Activated T-helper 17 cell treated with anti-CD3 and anti-CD28 coated beads, Interleukin-2, amount 50 U/mL, for 72 hours (primary cell): ENCODE results near the gene CELA1. TPM values are rescaled to one million over a fixed set of nuclear protein-coding genes. Genes with fewer than 3 reads are reported as not detected.

Experiments used
- ATAC-seq: fragments of 150-1000 bp; cut with Tn5 transposase; replicated peaks from 2 replicates; pipeline ENCODE4 v1.10.0; 2021; ENCODE audit warnings: mild to moderate bottlenecking, moderate library complexity
- H3K27ac Mint-ChIP-seq: one replicate; pipeline ENCODE4 v1.8.0; 2022; ENCODE audit warnings: mixed read lengths
- H3K27me3 Mint-ChIP-seq: one replicate; pipeline ENCODE4 v1.8.0; 2022; ENCODE audit warnings: mixed read lengths
- H3K36me3 Mint-ChIP-seq: one replicate; pipeline ENCODE4 v1.8.0; 2022; ENCODE audit warnings: low read depth, mild to moderate bottlenecking, mixed read lengths
- H3K4me1 Mint-ChIP-seq: one replicate; pipeline ENCODE4 v1.8.0; 2022; ENCODE audit warnings: mixed read lengths
- H3K4me3 Mint-ChIP-seq: one replicate; pipeline ENCODE4 v1.8.0; 2022; ENCODE audit warnings: mild to moderate bottlenecking, mixed read lengths
- H3K9me3 Mint-ChIP-seq: one replicate; pipeline ENCODE4 v1.8.0; 2022; ENCODE audit warnings: mixed read lengths
- total RNA-seq, 2 donors: library from RNA; stranded (reverse); gene quantifications; one replicate each; pipeline ENCODE4 v1.2.3, GENCODE V29; 2022

The CELA1 gene
- total RNA-seq, 2 donors from 2014 or later: not detected

DNA sequence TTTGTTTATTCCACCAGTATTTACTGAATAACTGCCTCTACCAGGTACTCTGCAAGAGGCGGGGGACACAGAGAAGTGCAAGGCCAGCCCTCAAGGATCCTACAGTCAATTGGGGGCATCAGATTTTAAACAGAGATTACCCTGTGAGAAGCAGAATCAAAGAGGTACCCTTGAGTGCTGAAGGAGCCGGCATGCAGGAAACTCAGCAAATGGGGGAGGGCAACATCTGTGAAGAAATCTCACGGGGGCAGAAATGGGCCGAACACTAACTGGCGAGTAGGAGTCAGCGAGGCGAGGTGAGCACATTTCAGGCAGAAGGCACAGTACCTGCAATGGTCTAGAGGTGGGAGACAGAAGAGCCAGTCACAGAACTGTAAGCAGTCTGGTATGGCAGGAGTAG lies 35.7 kb upstream of the CELA1 start:
- ATAC-seq: no peak
- peaks cover 32% of the 10 kb centered on the region for H3K36me3 Mint-ChIP-seq

GRCh38 chr12:51381226-51382079 lies 35.0 kb upstream of the CELA1 start:
- Mint-ChIP-seq H3K9me3 (no peaks in the 10 kb centered on the region), H3K4me1 (peaks cover 16% of the 10 kb centered on the region), H3K27ac (peak overlapping the region; percentile 46), H3K36me3 (peaks cover 32% of the 10 kb centered on the region), H3K4me3 (no peak overlapping the region), H3K27me3 (no peaks in the 10 kb centered on the region)
- no peak for ATAC-seq

More for the DNA sequence above, 35.7 kb upstream of the CELA1 start:
- Mint-ChIP-seq H3K27me3 (no peaks in the 10 kb centered on the region), H3K27ac (peak overlapping the region; percentile 46), H3K9me3 (no peaks in the 10 kb centered on the region), H3K4me3 (no peak overlapping the region), H3K4me1 (peaks cover 16% of the 10 kb centered on the region)

- no peak overlapping the region for H3K27ac Mint-ChIP-seq
- peaks cover 16% of the 10 kb centered on the region for H3K4me1 Mint-ChIP-seq
- H3K36me3 Mint-ChIP-seq: peaks cover 38% of the 10 kb centered on the region
- no peaks in the 10 kb centered on the region for H3K27me3 Mint-ChIP-seq
- no peak for ATAC-seq
- no peak overlapping the region for H3K4me3 Mint-ChIP-seq
- H3K9me3 Mint-ChIP-seq: no peaks in the 10 kb centered on the region
Measured at GRCh38 chr12:51379571-51379970, 33.1 kb upstream of the CELA1 start.

- H3K9me3 Mint-ChIP-seq: no peaks in the 10 kb centered on the region
- no peaks in the 10 kb centered on the region for H3K27me3 Mint-ChIP-seq
- no peak overlapping the region for H3K4me3 Mint-ChIP-seq
- peaks cover 11% of the 10 kb centered on the region for H3K4me1 Mint-ChIP-seq
- H3K36me3 Mint-ChIP-seq: peaks cover 39% of the 10 kb centered on the region
- no peak overlapping the region for H3K27ac Mint-ChIP-seq
- ATAC-seq: peak; percentile 14
Measured at GRCh38 chr12:51378749-51379148, 32.3 kb upstream of the CELA1 start.

GRCh38 chr12:51377099-51377984 lies 30.9 kb upstream of the CELA1 start:
- Mint-ChIP-seq H3K9me3 (no peaks in the 10 kb centered on the region), H3K4me3 (no peak overlapping the region), H3K27me3 (no peaks in the 10 kb centered on the region), H3K36me3 (peaks cover 43% of the 10 kb centered on the region), H3K4me1 (peaks cover under 1% of the 10 kb centered on the region), H3K27ac (no peak overlapping the region)
- ATAC-seq: no peak

- Mint-ChIP-seq H3K27me3 (no peaks in the 10 kb centered on the region), H3K27ac (peak overlapping the region; percentile 69), H3K36me3 (peaks cover 22% of the 10 kb centered on the region)
Measured at GRCh38 chr12:51374856-51375255, 28.4 kb upstream of the CELA1 start.

GRCh38 chr12:51374361-51374760 lies 27.9 kb upstream of the CELA1 start:
- Mint-ChIP-seq H3K4me1 (peaks cover 14% of the 10 kb centered on the region), H3K4me3 (no peak overlapping the region), H3K9me3 (no peaks in the 10 kb centered on the region), H3K27ac (no peak overlapping the region), H3K36me3 (peaks cover 22% of the 10 kb centered on the region), H3K27me3 (no peaks in the 10 kb centered on the region)
- ATAC-seq: no peak

More at GRCh38 chr12:51374856-51375255, 28.4 kb upstream of the CELA1 start:
- Mint-ChIP-seq H3K9me3 (no peaks in the 10 kb centered on the region), H3K4me1 (peaks cover 9% of the 10 kb centered on the region), H3K4me3 (no peak overlapping the region)
- ATAC-seq: no peak

GRCh38 chr12:51373187-51373586 lies 26.7 kb upstream of the CELA1 start:
- H3K4me1 Mint-ChIP-seq: peaks cover 17% of the 10 kb centered on the region

GRCh38 chr12:51372021-51372420 lies 25.5 kb upstream of the CELA1 start:
- Mint-ChIP-seq H3K27me3 (no peaks in the 10 kb centered on the region), H3K4me1 (peaks cover 17% of the 10 kb centered on the region), H3K27ac (no peak overlapping the region), H3K36me3 (peaks cover 11% of the 10 kb centered on the region), H3K4me3 (no peak overlapping the region), H3K9me3 (no peaks in the 10 kb centered on the region)
- no peak for ATAC-seq

More at GRCh38 chr12:51373187-51373586, 26.7 kb upstream of the CELA1 start:
- Mint-ChIP-seq H3K27ac (no peak overlapping the region), H3K36me3 (peaks cover 21% of the 10 kb centered on the region), H3K27me3 (no peaks in the 10 kb centered on the region), H3K4me3 (no peak overlapping the region), H3K9me3 (no peaks in the 10 kb centered on the region)
- ATAC-seq: no peak

GRCh38 chr12:51371295-51371953 lies 24.9 kb upstream of the CELA1 start:
- Mint-ChIP-seq H3K27me3 (no peaks in the 10 kb centered on the region), H3K9me3 (no peaks in the 10 kb centered on the region), H3K27ac (no peak overlapping the region), H3K4me3 (peak overlapping the region; percentile 17), H3K4me1 (peaks cover 17% of the 10 kb centered on the region), H3K36me3 (peaks cover 11% of the 10 kb centered on the region)
- no peak for ATAC-seq

GRCh38 chr12:51370667-51371066 lies 24.2 kb upstream of the CELA1 start:
- ATAC-seq: no peak
- no peaks in the 10 kb centered on the region for H3K9me3 Mint-ChIP-seq
- H3K4me1 Mint-ChIP-seq: peaks cover 17% of the 10 kb centered on the region
- H3K36me3 Mint-ChIP-seq: peaks cover 11% of the 10 kb centered on the region
- no peaks in the 10 kb centered on the region for H3K27me3 Mint-ChIP-seq
- H3K27ac Mint-ChIP-seq: no peak overlapping the region
- H3K4me3 Mint-ChIP-seq: no peak overlapping the region

DNA sequence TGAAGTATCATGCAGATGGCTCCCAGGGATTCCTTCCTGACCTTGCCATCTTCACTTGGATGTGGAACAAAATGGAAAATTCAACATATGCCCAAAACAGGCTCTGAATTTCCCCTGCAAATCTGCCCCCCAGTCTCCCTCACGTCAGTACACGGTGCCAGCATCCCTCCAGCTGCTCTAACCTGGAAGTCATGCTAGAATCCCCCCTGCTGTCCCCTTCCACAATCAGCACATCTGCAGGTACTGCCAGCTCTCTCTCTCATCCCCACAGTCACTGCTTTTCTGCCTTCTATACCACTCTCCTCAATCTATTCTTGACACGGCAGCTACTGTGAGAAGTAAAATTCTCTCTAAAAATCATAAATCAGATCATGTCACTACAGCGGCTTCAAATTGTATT lies 23.1 kb upstream of the CELA1 start:
- peaks cover 17% of the 10 kb centered on the region for H3K4me1 Mint-ChIP-seq
- H3K4me3 Mint-ChIP-seq: peak overlapping the region; percentile 68
- H3K27ac Mint-ChIP-seq: peak overlapping the region; percentile 85
- H3K9me3 Mint-ChIP-seq: no peaks in the 10 kb centered on the region
- no peak for ATAC-seq
- no peaks in the 10 kb centered on the region for H3K27me3 Mint-ChIP-seq
- peaks cover 5% of the 10 kb centered on the region for H3K36me3 Mint-ChIP-seq

- Mint-ChIP-seq H3K4me1 (peaks cover 17% of the 10 kb centered on the region), H3K4me3 (peak overlapping the region; percentile 68), H3K9me3 (no peaks in the 10 kb centered on the region), H3K27ac (peak overlapping the region; percentile 85), H3K27me3 (no peaks in the 10 kb centered on the region), H3K36me3 (peaks cover 5% of the 10 kb centered on the region)
- peak; percentile 97 for ATAC-seq
Measured at GRCh38 chr12:51368640-51369517, 22.4 kb upstream of the CELA1 start.
